CD4-positive, alpha-beta T cell treated with Interleukin-6 for 4 hours (primary cell): ENCODE measurements around the gene AP3B1.
"Not testable (repeated sequence)": the region's sequence is repeated elsewhere in the genome, so short reads cannot be mapped to it uniquely, and the experiment has no call there.

Experiments used
- DNase-seq: peaks from one replicate; pipeline ENCODE4 v3.0.0-alpha.2; 2020; ENCODE audit warnings: mixed read lengths

The AP3B1 gene

DNA sequence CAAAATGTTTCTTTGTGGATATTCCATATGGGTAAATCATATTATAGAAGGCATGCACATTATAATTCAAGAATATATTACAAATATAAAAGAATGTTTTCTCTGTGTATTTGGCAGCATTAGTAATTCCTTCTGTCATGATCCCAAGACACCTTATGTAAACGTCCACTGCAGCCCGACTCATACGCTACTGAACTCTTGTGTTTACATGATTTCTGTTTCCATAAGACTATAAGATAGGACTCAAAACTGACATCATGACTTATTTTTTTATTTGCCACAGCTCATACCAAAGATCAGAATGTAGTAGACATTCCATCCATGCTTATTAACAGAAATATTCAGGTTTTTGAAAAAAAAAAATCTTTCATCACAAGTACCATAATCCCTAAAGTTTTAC is 234.1 kb downstream of the AP3B1 start:
- DNase-seq = no peak

- DNase-seq = no peak
These were observed 235.9 kb downstream of the AP3B1 start for GRCh38 chr5:78058625-78059024.

GRCh38 chr5:78056901-78057514 is 237.5 kb downstream of the AP3B1 start:
- DNase-seq = no peak

DNA sequence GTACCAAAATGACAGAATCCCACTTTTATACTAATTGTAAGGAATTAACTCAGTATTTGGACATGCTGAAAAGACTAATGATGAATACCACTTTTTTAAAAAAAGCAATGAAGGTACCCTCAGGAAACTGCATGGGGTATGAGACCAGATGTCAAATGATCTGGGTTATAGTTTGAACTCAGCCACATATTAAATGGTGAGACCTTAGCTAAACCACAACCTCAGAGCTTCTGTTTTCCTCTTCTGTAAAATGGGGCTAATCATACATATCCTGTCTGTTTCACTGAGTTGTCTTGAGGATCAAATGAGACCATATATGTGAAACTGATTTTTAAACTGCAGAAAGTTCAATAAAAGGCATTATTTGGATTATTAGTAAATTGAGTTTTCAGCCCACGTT is 238.4 kb downstream of the AP3B1 start:
- DNase-seq = no peak

DNA sequence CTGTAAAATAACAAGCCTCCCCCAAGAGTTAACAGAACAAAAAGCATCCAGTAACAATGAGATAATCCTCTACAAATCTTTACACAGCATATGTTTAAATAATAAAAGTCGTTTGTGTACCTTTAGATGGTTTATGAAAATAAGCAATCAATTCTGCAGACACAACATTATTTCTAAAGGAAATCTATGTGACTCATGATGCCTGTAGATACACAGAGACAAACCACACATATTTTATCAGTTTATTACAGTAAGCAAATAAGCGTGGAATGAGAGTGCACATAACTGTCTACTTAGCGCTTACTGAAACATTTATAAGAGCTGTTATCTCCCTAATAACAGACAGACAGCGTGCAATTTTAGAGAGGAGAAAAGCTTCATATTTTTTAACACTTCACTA is 243.6 kb downstream of the AP3B1 start:
- DNase-seq = no peak

- not testable (repeated sequence) for DNase-seq
These were observed 247.7 kb downstream of the AP3B1 start for GRCh38 chr5:78046823-78047222.

DNA sequence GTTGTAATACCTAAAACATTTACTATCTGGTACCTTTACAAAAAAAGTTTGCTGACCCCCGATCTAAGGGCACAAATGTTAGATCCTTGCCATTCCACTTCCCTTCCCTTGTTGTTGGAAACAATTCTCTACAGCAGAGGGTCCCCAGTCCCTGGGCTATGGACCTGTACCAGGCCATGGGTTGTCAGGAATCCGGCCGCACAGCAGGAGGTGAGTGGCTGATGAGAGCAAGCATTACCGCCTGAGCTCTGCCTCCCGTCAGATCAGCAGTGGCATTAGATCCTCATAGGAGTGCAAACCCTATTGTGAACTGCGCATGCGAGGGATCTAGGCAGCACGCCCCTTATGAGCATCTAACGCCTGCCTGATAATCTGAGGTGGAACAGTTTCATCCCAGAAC is 248.5 kb downstream of the AP3B1 start:
- DNase-seq = no peak

DNA sequence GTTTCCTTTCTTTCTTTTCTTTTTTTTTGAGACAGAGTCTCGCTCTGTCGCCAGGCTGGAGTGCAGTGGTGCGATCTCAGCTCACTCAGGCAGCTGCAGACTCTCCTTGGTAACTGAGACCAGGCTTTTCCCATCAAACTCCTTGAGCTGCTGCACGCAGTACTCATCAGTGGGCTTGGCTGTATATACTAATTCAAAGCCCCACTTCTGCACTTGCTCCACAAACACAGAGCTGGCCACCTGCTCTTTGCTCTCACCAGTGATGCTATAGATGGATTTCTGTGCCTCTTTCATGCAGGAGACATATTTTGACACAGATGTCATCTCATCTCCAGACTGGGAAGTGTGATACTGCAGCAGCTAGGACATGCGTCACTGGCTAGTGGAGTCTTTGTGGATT is 252.7 kb downstream of the AP3B1 start:
- no peak for DNase-seq

DNA sequence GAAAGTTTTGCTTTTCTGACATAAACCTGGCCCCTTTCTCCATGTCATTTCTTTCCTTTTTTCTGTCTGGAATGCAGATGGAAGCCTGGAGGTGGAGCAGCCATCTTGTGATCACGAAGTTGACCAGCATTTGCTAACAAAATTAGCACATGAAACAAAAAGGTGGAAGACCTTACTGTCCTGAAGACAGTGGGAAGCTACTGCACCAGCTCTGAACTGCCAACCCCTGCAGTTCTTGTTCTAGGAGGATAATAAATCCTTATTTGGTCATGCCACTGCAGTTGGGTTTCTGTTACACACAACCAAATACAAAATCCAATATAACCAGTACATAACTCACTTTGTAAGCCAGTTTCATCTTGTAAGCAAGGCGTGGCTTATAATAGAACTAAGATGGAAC is 269.0 kb downstream of the AP3B1 start:
- no peak for DNase-seq

- DNase-seq = no peak
These were observed 274.8 kb downstream of the AP3B1 start for GRCh38 chr5:78019744-78020143.

- DNase-seq = no peak
These were observed 277.5 kb downstream of the AP3B1 start for GRCh38 chr5:78016863-78017529.

DNA sequence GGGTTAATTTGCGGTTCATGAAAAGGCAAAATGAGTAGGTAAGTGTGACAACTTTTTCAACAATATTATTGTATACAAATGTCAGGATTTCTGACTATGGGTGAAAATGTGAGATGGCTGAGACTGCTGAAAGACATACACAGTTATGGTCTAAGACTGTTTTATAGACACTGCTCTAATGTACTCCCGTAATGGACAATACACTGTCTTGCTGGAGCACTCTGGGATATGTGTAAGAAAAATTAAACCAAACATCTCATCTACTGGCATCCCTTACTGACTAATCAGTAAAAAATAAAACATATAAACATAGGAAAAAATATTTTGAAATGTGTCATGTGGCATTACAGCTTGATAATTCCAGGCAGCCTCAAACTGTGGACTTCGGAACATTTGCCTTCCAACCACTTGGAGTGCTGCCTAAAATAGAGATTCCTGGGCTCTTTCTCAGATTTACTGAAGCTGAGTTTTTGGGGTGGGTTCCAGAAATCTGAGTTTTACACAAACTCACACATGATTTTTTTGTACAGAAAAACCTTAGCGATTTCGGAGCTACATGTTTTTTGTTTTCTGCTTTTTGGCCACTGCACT is 284.5 kb downstream of the AP3B1 start:
- DNase-seq = no peak

DNA sequence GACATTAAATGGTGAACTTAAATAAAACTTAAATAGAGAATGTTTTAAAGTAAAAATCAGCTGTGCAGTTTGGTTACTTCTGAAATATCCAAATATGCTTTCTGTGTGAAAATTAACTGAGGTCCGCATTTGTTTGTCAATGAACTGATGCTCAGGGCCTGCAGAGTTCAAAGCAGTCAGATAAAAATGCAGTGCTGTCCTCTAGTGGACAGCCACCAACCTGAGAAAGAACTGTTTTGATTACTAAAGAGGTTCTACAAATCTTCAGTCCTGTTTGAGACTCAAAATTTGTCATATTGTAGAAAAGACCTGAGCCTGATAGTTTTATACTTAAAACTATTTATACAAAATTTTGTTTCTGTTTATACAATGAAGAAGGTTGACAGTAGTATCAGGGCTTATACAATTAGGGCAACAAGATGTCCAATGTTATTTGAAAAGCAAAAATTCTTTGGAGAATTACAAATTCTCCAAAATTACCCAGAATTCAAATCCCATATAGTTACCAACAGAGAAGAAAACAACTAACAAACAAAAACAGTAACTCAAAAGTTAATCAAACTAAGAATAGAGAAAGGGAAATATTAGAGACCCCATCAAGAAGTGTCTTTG is 286.0 kb downstream of the AP3B1 start:
- DNase-seq = no peak

DNA sequence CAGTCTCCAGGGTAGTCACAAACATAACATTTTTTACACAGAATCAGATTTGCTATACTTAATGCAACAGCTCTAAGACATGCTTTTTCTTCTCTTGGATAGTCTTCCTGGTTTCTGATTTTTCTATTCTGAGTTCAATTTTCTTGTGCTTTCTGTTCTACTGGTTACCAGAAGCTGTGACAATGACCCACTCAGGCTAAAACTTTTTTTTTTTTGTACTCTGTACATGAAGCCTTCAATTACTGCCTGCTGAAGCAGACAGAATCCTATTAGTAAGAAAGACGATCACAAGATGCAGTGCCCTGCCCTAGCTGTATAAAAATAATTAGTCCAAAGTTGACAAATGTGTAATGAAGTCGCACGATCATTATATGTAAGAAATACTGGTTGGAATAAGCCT is 287.3 kb downstream of the AP3B1 start:
- DNase-seq = no peak

DNA sequence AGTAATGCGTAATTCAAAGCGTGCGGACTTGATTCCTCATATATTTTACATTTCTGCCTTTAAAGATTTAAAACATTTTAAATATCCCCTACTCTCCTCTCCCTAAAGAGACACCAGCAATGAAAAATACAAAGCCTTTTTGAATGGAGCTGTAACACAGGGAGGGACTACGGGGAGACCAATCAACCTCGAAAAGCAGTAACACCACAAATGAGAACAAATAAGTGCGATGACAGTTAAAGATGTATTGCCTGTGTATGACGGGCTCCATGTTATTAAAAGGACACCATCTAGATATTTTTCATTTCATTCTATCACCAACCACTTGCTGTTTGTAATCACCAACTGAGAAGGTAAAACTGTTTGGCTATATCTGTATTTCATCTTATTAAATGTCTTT is 288.0 kb downstream of the AP3B1 start:
- DNase-seq = no peak

DNA sequence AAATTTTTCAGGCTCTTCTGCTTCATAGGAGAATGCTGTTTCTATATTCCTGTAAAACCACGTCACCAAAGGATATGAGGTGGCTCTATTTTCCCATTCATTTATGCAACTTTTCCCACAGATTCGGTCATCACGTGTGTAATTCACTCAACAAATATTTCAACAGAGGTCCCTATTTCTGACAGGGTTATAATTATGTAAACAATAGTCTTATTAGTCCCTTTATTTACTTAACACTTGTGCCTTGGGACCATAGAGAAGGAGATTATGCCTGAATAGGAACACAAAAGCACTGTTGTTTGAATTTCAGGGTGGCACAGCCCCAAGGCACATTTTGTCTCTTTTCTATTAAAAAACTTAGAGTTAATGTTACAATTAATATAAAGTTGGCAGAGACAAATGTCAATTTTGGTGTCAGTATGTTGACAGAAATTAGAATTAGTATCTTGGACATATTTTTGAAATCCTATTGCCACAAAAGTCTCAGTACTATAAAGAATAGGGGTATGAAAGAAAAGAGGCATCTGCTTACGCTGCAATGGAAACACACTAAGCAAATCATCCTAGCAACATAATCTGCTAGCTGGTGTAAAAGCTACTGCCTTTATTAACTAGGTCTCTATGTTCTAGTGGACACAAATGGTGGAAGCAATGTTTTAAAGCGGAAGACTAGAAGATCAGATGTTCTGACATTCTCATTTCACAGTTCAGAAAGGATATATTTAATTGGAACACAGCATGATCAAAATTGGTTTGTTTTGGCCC is 289.3 kb downstream of the AP3B1 start:
- DNase-seq = no peak

GRCh38 chr5:78004559-78004958 is 289.9 kb downstream of the AP3B1 start:
- DNase-seq = no peak

DNA sequence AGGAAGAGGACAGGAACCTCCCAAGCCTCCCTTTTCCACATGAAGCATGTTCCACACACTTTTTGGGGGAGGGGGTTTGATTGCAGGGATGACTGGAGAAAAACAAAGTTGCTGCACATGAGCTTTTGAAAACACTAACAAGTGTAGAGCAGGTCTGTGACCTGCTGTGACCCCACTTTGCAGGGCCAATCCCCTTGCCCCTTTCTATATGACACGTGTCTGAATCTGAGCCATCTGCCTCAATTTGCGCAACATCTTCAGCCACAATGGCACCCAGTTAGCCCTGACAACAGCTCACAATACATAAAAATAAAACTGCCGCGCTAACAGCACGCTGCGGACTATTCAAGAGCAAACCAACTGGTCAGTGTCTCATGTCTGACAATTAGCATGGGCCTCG is 290.6 kb downstream of the AP3B1 start:
- no peak for DNase-seq

DNA sequence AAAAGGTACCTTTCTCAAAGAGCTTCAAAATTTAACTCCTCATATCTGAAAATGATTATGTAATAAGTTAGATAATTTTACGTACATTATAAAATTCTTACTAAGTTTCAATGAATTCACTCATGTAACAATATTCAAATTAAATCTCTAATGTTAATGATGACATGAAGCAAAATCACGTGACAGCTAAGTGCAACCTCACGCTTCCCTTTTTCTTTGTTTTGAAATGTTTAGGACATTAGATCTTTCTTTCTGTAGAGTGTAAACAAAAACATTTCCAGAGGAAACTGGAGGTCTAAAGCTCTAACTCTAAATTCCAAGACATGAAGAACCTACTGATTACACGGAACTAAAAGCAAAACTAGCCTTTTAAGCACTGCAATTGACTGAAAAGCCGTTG is 291.0 kb downstream of the AP3B1 start:
- no peak for DNase-seq

GRCh38 chr5:78002690-78003089 is 291.8 kb downstream of the AP3B1 start:
- DNase-seq = no peak

- no peak for DNase-seq
These were observed 293.3 kb downstream of the AP3B1 start for GRCh38 chr5:78001197-78001596.

DNA sequence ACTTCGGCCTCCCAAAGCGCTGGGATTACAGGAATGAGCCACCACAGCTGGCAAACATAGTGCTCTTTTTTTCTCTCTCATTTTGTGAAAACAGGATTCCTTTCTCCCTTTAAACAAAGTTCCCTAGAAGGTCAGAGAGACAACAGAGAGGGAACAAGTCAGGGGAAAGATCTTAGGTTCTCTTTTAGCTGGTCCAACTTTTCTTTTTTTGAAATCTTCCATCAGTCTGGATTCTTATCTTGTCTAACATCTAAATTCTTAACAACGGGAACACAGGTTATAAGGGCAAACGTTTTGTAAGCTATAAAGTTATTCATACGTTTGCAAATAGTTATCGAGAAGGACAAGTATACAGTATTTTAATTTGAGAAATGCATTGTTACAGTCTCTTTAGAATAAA is 294.3 kb downstream of the AP3B1 start:
- DNase-seq = no peak

DNA sequence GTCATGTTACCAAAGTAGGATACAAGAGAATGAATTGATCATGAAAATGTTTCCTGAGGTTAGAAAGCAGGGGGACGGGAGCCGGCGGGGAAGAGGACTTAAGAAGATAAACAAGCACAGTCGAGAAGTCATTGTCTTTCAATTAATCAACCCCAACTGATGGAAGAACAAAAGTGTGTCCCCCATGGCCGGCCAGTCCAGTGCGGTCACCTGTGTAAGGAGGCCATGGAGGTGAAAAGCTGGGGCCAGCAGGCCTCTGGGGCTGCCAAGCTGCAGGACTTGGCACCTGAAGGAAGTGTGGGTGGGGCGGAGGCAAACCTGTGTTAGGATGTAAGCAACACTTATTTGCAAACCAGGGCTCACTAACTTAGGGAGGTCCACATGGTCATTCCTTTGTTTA is 295.1 kb downstream of the AP3B1 start:
- no peak for DNase-seq

GRCh38 chr5:77996943-77997342 is 297.6 kb downstream of the AP3B1 start:
- DNase-seq = no peak
